GM18511 (cell line): Measurements from ENCODE around the gene ABCA1.
A peak's percentile ranks its signal among the peaks of the same experiment; 100 is the strongest.

Experiments used
- ATAC-seq: cut with Tn5 transposase; IDR thresholded peaks from one replicate; pipeline ENCODE4 v1.9.1; 2021; ENCODE audit warnings: mild to moderate bottlenecking, moderate library complexity; ENCODE audit not compliant: unreplicated experiment

The ABCA1 gene

GRCh38 chr9:104800068-104800785 lies 127.7 kb downstream of the ABCA1 start:
- no peak for ATAC-seq

- ATAC-seq = no peak
Measured at GRCh38 chr9:104798209-104798995, 129.6 kb downstream of the ABCA1 start.

DNA sequence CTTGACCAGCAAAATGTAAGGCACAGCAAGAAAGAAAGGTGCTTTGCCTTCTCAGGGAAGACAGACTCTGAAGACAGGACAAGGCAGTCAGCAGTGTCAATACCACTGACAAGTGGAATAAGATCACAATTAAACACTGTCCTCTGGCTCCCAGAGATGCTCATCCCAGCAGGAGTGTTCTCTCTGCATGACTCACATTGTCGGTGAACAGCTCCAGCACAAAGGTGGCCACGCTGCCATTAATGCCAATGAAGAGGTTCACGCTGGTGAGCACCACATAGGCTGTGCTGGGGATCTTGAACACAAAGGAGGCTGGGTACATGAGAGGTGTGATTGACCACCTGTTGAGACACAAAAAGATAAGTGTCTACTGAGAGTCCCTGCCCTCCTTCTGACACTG lies 132.1 kb downstream of the ABCA1 start:
- ATAC-seq = no peak

DNA sequence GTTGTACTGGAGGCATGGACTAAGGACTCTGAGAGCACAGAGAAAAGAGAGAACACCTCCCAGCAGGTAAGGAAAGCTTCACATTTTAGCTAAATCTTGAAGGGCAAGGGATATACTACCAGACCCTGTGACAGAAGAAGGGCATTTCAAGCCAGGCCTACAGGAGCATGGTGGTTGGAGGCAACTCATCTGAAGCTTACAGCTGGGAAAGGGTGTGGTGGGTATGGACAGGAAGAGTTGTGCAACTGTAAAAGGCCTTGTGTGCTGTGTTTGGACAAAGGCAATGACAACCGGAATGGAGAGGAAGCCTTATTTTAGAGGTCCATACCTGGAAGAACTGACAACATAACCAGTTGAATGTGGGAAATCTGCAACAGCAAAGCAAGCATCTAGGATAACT lies 132.9 kb downstream of the ABCA1 start:
- ATAC-seq = no peak

DNA sequence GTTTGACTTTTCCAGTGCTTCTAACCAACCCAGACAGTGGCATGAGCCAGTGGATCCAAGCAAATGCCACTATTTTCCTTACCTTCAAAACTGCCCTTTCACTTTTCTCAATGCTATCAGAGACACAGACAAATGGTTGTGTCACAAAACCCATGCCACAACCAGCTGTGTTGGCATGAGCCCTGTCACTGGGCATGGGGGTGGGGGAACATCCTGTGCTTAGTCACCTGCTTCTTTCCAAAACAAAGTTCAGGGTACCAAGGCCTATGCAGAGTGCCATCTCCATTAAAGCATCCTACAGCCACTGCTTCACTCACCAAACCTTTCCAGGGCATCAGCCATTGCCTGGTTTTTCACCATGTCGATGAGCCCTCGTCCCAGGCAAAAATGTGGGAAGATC lies 133.9 kb downstream of the ABCA1 start:
- no peak for ATAC-seq

DNA sequence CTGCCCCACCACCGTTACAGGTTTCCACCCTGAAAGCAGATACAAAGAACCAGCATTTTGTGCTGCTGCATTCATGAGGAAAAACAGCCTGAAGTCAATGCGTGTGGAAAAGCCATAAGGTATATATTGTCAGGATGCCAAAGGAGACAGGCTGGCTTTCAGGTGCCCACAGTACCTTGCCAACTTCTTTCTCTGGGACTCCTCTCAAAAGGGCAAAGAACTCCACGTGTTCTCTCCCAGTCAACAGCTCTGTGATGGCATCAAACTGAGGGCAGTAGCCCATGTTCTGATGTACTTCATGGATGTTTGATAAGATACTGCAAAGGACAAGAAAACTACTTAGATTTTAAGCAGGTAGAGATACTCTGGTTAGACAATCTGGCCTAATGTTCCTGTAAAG lies 139.7 kb downstream of the ABCA1 start:
- no peak for ATAC-seq

GRCh38 chr9:104787306-104788015 lies 140.5 kb downstream of the ABCA1 start:
- no peak for ATAC-seq

GRCh38 chr9:104786293-104786692 lies 141.7 kb downstream of the ABCA1 start:
- ATAC-seq = no peak

DNA sequence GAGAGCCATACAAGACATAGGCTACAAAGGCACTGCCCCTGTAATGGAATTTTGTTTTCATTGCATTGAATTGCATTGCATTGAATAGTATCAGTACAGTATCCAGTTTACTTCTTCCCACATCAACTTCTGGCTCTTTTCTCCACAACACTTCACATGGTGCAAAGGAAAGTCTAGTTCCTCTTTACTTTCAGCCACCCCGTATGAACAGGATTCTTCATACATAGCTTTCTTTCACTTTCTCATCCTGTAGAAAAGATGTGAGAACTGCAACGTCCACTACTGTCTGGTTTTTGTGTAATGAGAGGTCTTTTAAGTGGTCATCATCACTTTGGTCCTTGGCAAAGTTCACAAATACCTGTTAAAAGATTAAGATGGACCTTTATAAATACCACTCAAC lies 143.9 kb downstream of the ABCA1 start:
- ATAC-seq = peak; percentile 87

- ATAC-seq = no peak
Measured at GRCh38 chr9:104783588-104783987, 144.4 kb downstream of the ABCA1 start.

DNA sequence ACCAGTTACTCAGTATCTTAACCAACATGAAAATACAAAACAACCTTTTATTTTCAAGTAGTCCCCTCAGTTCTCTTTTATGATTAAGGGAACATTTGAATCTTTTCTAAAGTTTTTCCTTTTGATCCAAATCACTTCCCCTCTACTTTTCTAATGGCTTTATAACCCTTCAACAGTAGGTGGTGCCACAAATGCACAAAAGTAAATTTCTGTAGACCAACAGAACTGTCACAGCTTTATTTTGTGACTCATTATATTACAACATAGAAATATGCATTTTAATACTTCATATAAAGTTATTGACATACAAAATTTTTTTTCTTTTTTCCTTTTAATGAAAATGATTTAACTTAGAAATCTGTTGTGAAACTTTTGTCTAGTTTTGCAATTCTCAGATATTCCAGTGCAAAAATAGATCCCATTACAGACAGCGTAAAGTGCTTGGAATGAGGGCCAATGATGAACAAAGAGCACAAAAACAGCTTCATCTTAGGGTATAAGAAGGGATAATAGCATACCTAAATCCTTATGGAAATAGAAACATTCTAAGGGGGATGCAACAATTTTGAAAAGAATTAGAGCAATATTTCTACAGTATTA lies 147.1 kb downstream of the ABCA1 start:
- ATAC-seq = peak; percentile 47

- ATAC-seq = no peak
Measured at GRCh38 chr9:104779946-104780535, 147.9 kb downstream of the ABCA1 start.

DNA sequence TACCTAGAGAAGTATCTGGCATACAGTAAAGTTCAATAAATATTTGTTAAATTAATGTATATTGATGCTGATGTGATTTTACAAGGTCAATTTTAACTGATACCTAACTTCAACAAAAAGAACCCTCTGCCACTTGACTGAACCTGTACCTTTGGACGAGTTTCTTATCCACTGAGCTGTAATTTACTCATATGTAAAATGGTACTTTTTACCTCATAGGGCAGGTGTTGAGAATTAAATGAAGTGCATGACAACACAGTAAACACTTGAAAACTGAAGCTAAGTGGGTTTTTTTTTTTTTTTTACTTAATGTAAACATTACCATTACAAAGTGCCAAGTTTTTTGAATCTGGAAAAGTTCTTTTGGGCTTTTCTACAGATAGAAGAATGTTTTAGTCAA lies 148.6 kb downstream of the ABCA1 start:
- no peak for ATAC-seq

DNA sequence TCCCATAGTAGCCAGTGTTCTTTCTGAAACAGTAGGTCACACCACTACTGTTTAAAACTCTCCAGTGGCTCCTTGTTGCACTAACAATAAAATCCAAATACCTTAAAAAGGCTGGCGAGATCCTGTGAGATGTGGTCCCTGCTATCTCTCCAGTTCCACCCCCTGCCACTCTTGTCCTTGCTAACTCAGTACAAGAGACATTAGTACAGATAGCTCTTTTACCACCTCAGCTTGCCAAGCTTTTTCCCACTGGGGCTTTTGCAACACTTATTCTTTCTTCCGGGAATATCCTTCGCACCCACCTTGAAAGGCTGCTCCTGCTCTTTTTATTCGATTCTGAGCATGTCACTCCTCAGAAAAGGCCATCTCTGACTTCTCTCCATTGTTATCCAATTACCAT lies 149.2 kb downstream of the ABCA1 start:
- ATAC-seq = no peak

GRCh38 chr9:104776797-104777196 lies 151.2 kb downstream of the ABCA1 start:
- ATAC-seq = no peak

DNA sequence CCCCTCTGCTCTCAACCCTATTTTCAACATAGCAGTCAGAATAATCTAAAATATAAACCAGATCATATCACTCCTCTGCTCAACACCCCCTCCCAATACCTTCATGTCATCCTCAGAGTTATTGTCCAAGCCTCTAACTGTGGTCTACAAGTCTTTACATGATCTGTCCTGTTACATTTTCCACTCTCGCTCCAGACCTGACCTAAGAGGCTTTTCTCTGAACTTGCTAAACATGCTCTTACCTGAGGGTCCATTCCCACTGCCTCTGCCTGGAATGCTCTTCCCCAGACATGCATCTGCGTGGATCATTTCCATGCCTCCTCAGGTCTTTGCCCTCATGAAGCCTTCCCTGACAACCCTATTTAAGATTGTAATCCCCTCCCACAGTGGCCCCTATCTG lies 152.0 kb downstream of the ABCA1 start:
- ATAC-seq = peak; percentile 0

- ATAC-seq = peak; percentile 71
Measured at GRCh38 chr9:104775574-104775936, 152.4 kb downstream of the ABCA1 start.

GRCh38 chr9:104774831-104775573 lies 153.0 kb downstream of the ABCA1 start:
- peak; percentile 91 for ATAC-seq

DNA sequence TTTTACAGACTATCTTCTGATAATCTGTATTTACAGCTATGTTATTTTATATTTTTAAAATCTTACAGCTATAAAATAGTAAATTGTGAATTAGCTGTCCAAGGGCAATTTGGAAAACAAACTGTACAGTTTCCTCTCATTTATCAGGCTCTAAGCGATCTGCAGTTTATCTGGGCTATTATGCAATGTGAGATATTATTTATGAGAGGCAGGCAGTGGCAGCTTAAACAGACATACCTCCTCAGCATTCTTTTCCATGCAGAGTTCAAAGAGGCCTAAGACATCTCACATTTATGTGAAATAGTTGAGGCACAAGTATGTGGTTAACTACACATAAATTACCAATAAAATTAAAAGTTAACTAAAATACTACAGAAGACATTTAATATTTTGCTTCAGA lies 153.8 kb downstream of the ABCA1 start:
- no peak for ATAC-seq

DNA sequence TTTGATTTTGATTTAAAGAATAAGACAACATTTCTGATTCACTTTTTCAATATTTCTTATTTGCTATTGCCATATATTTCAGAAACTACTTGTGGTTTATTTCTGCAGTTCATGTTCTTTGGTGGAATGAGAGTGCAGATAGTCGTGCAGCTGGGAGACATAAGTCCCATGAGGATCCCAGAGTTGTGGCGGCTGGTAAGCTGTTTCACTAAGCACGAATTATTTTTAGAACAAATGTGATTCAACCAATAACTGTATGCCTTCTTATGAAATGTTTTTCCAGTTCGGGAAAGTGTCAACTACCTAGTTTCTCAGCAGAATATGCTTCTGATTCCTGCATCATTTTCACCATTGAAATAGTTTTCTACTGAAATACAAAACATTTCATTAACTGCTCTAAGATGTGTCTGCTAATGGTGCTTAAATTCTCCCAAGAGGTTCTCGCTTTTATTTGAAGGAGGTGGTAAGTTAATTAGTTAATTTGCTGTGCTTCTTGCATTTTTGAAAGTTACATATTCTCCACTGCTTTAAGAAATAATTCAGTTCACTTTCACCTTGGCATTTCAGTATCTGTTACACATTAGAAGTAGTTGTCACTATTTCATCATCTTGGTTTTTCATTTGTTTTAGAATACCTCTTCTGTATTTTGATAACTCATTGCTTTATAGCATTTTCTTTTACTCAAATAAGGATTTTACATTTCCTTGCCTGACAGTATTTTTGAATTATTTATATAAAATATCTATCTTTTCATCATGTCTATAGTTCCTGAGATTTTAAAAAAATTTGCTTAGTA lies 155.0 kb downstream of the ABCA1 start:
- ATAC-seq = peak; percentile 37
